HG03457 (cell line): ENCODE results near the gene CCDC92.

ENCODE experiments used
- ATAC-seq: cut with Tn5 transposase; IDR thresholded peaks from one replicate; pipeline ENCODE4 v1.9.1; 2021; ENCODE audit warnings: moderate number of reproducible peaks; ENCODE audit not compliant: unreplicated experiment

The CCDC92 gene

GRCh38 chr12:124002654-124003053 lies 30.0 kb upstream of the CCDC92 start:
- no peak for ATAC-seq

GRCh38 chr12:124002021-124002644 lies 29.5 kb upstream of the CCDC92 start:
- no peak for ATAC-seq

GRCh38 chr12:124001343-124001742 lies 28.7 kb upstream of the CCDC92 start:
- ATAC-seq: no peak

GRCh38 chr12:124000111-124000510 lies 27.5 kb upstream of the CCDC92 start:
- ATAC-seq: no peak

- no peak for ATAC-seq
Measured at GRCh38 chr12:123998991-123999359, 26.3 kb upstream of the CCDC92 start.

GRCh38 chr12:123998344-123998990 lies 25.8 kb upstream of the CCDC92 start:
- ATAC-seq: no peak

- ATAC-seq: no peak
Measured at GRCh38 chr12:123997908-123998307, 25.3 kb upstream of the CCDC92 start.

- ATAC-seq: no peak
Measured at GRCh38 chr12:123997033-123997822, 24.6 kb upstream of the CCDC92 start.

GRCh38 chr12:123996581-123996980 lies 23.9 kb upstream of the CCDC92 start:
- ATAC-seq: no peak

GRCh38 chr12:123995023-123995748 lies 22.6 kb upstream of the CCDC92 start:
- ATAC-seq: no peak

GRCh38 chr12:123992118-123992825 lies 19.6 kb upstream of the CCDC92 start:
- no peak for ATAC-seq

GRCh38 chr12:123991372-123991951 lies 18.8 kb upstream of the CCDC92 start:
- no peak for ATAC-seq

GRCh38 chr12:123990511-123990910 lies 17.9 kb upstream of the CCDC92 start:
- ATAC-seq: no peak

- ATAC-seq: no peak
Measured at GRCh38 chr12:123989753-123990152, 17.1 kb upstream of the CCDC92 start.

- no peak for ATAC-seq
Measured at GRCh38 chr12:123989168-123989567, 16.5 kb upstream of the CCDC92 start.

GRCh38 chr12:123987022-123987421 lies 14.4 kb upstream of the CCDC92 start:
- ATAC-seq: no peak

- ATAC-seq: no peak
Measured at GRCh38 chr12:123986374-123986965, 13.8 kb upstream of the CCDC92 start.

- ATAC-seq: no peak
Measured at GRCh38 chr12:123984903-123985302, 12.3 kb upstream of the CCDC92 start.

- ATAC-seq: no peak
Measured at GRCh38 chr12:123983822-123984485, 11.3 kb upstream of the CCDC92 start.

- ATAC-seq: no peak
Measured at GRCh38 chr12:123982269-123982668, 9.6 kb upstream of the CCDC92 start.
